Measurements from ENCODE around the gene AIFM1. TPM values are rescaled to one million over a fixed set of nuclear protein-coding genes. Genes with fewer than 3 reads are reported as not detected.
A peak's percentile ranks its signal among the peaks of the same experiment; 100 is the strongest.
"Not testable (repeated sequence)": the region's sequence is repeated elsewhere in the genome, so short reads cannot be mapped to it uniquely, and the experiment has no call there.

Gene AIFM1
- total RNA-seq, 2 experiments from 2014 or later, result 60.9 to 61.2 TPM

GRCh38 chrX:130115119-130115885, 50.3 kb downstream of the AIFM1 start:
- POLR2A ChIA-PET; H3K36me3 Mint-ChIP-seq; H3K4me3 Mint-ChIP-seq; H3K9me3 Mint-ChIP-seq; H3K27ac Mint-ChIP-seq; intact Hi-C loops (cut with micrococcal nuclease); H3K27me3 Mint-ChIP-seq: not testable (repeated sequence)
- peak; percentile 22 for DNase-seq
- H3K4me1 Mint-ChIP-seq (ENCODE audit: low read depth), result peaks cover 38% of the 10 kb centered on the region
- CTCF ChIA-PET, result interaction anchor here (0.6 to 8.0 kb wide), 2 partner anchors 34 to 170 kb away, joined by 3 to 125 read pairs; no protein-coding TSS in a partner anchor

- CTCF ChIA-PET, result no interaction called here
- Mint-ChIP-seq H3K9me3 (no peaks in the 10 kb centered on the region), H3K27me3 (no peaks in the 10 kb centered on the region), H3K4me1 (ENCODE audit: low read depth) (peaks cover 27% of the 10 kb centered on the region), H3K27ac (no peak overlapping the region), H3K36me3 (peaks cover 3% of the 10 kb centered on the region), H3K4me3 (no peak overlapping the region)
- intact Hi-C loops (cut with micrococcal nuclease), result no loop called here
- POLR2A ChIA-PET, result no interaction called here
- no peak for DNase-seq
Observed at GRCh38 chrX:130114141-130114588, 51.5 kb downstream of the AIFM1 start.

GRCh38 chrX:130111220-130112154, 54.2 kb downstream of the AIFM1 start:
- no peak for DNase-seq
- Mint-ChIP-seq H3K4me1 (ENCODE audit: low read depth) (peaks cover 38% of the 10 kb centered on the region), H3K4me3 (peak overlapping the region; percentile 53), H3K9me3 (no peaks in the 10 kb centered on the region), H3K27me3 (no peaks in the 10 kb centered on the region), H3K36me3 (peaks cover 3% of the 10 kb centered on the region), H3K27ac (no peak overlapping the region)
- ChIA-PET POLR2A (no interaction called here), CTCF (interaction anchor here (1.0 to 1.6 kb wide), 2 partner anchors 9 to 30 kb away, joined by 4 read pairs; no protein-coding TSS in a partner anchor)
- intact Hi-C loops (cut with micrococcal nuclease), result loop anchor here (2.0 kb wide), 1 partner anchor 59 kb away; the partner anchor contains the start of gene RAB33A

GRCh38 chrX:130110379-130111219, 55.0 kb downstream of the AIFM1 start, which contains the start of gene ELF4:
Gene ELF4 (minus strand): TSS chrX:130110497. CDS start chrX:130081330, 29,167 bp downstream.
- peaks cover 44% of the 10 kb centered on the region for H3K4me1 Mint-ChIP-seq (ENCODE audit: low read depth)
- POLR2A ChIA-PET, result interaction anchor here (1.5 kb wide), 3 partner anchors 10 to 60 kb away, joined by 4 to 5 read pairs (median 4); no protein-coding TSS in a partner anchor
- peak within 1 kb of the TSS; percentile 92 for H3K4me3 Mint-ChIP-seq

GRCh38 chrX:130109429-130110378, 55.9 kb downstream of the AIFM1 start:
- H3K27ac Mint-ChIP-seq, result peak overlapping the region; percentile 92
- POLR2A ChIA-PET, result interaction anchor here (1.0 to 1.5 kb wide), 5 partner anchors 11 to 61 kb away, joined by 3 to 5 read pairs (median 4); no protein-coding TSS in a partner anchor
- CTCF ChIA-PET, result interaction anchor here (1.0 to 5.7 kb wide), 3 partner anchors 10 to 83 kb away, joined by 3 to 42 read pairs (median 3); no protein-coding TSS in a partner anchor
- intact Hi-C loops (cut with micrococcal nuclease), result loop anchor here (1.0 to 2.0 kb wide), 3 partner anchors 17 to 61 kb away; partner anchors contain the start of gene RAB33A
- peak overlapping the region; percentile 92 for H3K4me3 Mint-ChIP-seq
- peaks cover 42% of the 10 kb centered on the region for H3K4me1 Mint-ChIP-seq (ENCODE audit: low read depth)
- no peaks in the 10 kb centered on the region for H3K9me3 Mint-ChIP-seq
- peaks cover 3% of the 10 kb centered on the region for H3K36me3 Mint-ChIP-seq
- H3K27me3 Mint-ChIP-seq, result no peaks in the 10 kb centered on the region
- peak; percentile 23 for DNase-seq

More at GRCh38 chrX:130110379-130111219, 55.0 kb downstream of the AIFM1 start, which contains the start of gene ELF4:
- intact Hi-C loops (cut with micrococcal nuclease), result loop anchor here (2.0 kb wide), 1 partner anchor 60 kb away; the partner anchor contains the start of gene RAB33A
- Mint-ChIP-seq H3K36me3 (peaks cover 3% of the 10 kb centered on the region), H3K27ac (peak within 1 kb of the TSS; percentile 92), H3K27me3 (no peaks in the 10 kb centered on the region), H3K9me3 (no peaks in the 10 kb centered on the region)
- DNase-seq, result peak; percentile 70
- CTCF ChIA-PET, result interaction anchor here (1.6 to 5.7 kb wide), 2 partner anchors 29 to 30 kb away, joined by 4 to 42 read pairs; no protein-coding TSS in a partner anchor

GRCh38 chrX:130108647-130109428, 56.8 kb downstream of the AIFM1 start:
- no peaks in the 10 kb centered on the region for H3K27me3 Mint-ChIP-seq
- ChIA-PET POLR2A (interaction anchor here (1.0 to 1.5 kb wide), 5 partner anchors 12 to 62 kb away, joined by 3 to 5 read pairs (median 4); no protein-coding TSS in a partner anchor), CTCF (interaction anchor here (0.8 to 5.7 kb wide), 5 partner anchors 11 to 83 kb away, joined by 3 to 42 read pairs (median 3); no protein-coding TSS in a partner anchor)
- peaks cover 40% of the 10 kb centered on the region for H3K4me1 Mint-ChIP-seq (ENCODE audit: low read depth)
- peaks cover 3% of the 10 kb centered on the region for H3K36me3 Mint-ChIP-seq
- H3K9me3 Mint-ChIP-seq, result no peaks in the 10 kb centered on the region
- DNase-seq, result peak; percentile 67
- peak overlapping the region; percentile 92 for H3K4me3 Mint-ChIP-seq
- intact Hi-C loops (cut with micrococcal nuclease), result loop anchor here (1.0 to 2.0 kb wide), 2 partner anchors 16 to 27 kb away; no protein-coding TSS in a partner anchor
- peak overlapping the region; percentile 92 for H3K27ac Mint-ChIP-seq

- Mint-ChIP-seq H3K27me3 (no peaks in the 10 kb centered on the region), H3K36me3 (peaks cover 3% of the 10 kb centered on the region), H3K4me1 (ENCODE audit: low read depth) (peaks cover 55% of the 10 kb centered on the region), H3K27ac (no peak overlapping the region), H3K4me3 (no peak overlapping the region), H3K9me3 (no peaks in the 10 kb centered on the region)
- ChIA-PET POLR2A (no interaction called here), CTCF (interaction anchor here (1.7 to 5.7 kb wide), 2 partner anchors 11 to 25 kb away, joined by 4 to 42 read pairs; no protein-coding TSS in a partner anchor)
- intact Hi-C loops (cut with micrococcal nuclease), result no loop called here
- DNase-seq, result no peak
Observed at GRCh38 chrX:130106071-130106470, 59.6 kb downstream of the AIFM1 start.

GRCh38 chrX:130105244-130105643, 60.4 kb downstream of the AIFM1 start:
- CTCF ChIA-PET, result interaction anchor here (1.4 to 5.7 kb wide), 2 partner anchors 16 to 24 kb away, joined by 6 to 42 read pairs; no protein-coding TSS in a partner anchor
- peak overlapping the region; percentile 40 for H3K27ac Mint-ChIP-seq

GRCh38 chrX:130103605-130104004, 62.0 kb downstream of the AIFM1 start:
- no peaks in the 10 kb centered on the region for H3K27me3 Mint-ChIP-seq

More at GRCh38 chrX:130105244-130105643, 60.4 kb downstream of the AIFM1 start:
- no peak for DNase-seq
- Mint-ChIP-seq H3K4me1 (ENCODE audit: low read depth) (peaks cover 63% of the 10 kb centered on the region), H3K36me3 (peaks cover 3% of the 10 kb centered on the region), H3K9me3 (no peaks in the 10 kb centered on the region), H3K27me3 (no peaks in the 10 kb centered on the region), H3K4me3 (no peak overlapping the region)
- intact Hi-C loops (cut with micrococcal nuclease), result no loop called here
- POLR2A ChIA-PET, result no interaction called here

More at GRCh38 chrX:130103605-130104004, 62.0 kb downstream of the AIFM1 start:
- CTCF ChIA-PET, result no interaction called here
- Mint-ChIP-seq H3K4me3 (no peak overlapping the region), H3K27ac (no peak overlapping the region), H3K9me3 (no peaks in the 10 kb centered on the region), H3K36me3 (no peaks in the 10 kb centered on the region), H3K4me1 (ENCODE audit: low read depth) (peaks cover 65% of the 10 kb centered on the region)
- POLR2A ChIA-PET, result no interaction called here
- intact Hi-C loops (cut with micrococcal nuclease), result no loop called here
- DNase-seq, result no peak

Measured in activated CD4-positive, alpha-beta memory T cell treated with anti-CD3 and anti-CD28 coated beads for 36 hours (primary cell).